GM12878 (cell line): Measurements from ENCODE around the gene BHLHE41.

Source experiments
- CREB1 ChIP-seq: IDR thresholded peaks from 2 replicates; pipeline ENCODE4 v1.6.1; 2012; ENCODE audit warnings: low read depth, mild to moderate bottlenecking, inconsistent platforms
- GATAD2B ChIP-seq: fragments of 450-650 bp; conservative IDR thresholded peaks from 2 replicates; pipeline ENCODE4 v1.6.1; 2017; ENCODE audit warnings: low read depth, mild to moderate bottlenecking, moderate library complexity
- IKZF1 ChIP-seq: fragments of 450-650 bp; conservative IDR thresholded peaks from 2 replicates; pipeline ENCODE4 v1.6.1; 2017; ENCODE audit warnings: antibody characterized with exemption, mild to moderate bottlenecking
- MAX ChIP-seq: IDR thresholded peaks from 2 replicates; pipeline ENCODE4 v1.6.1; 2012; ENCODE audit warnings: low read depth, low read length, improper control_type of control experiment
- REST ChIP-seq: IDR thresholded peaks from 2 replicates; pipeline ENCODE4 v1.6.1; 2012; ENCODE audit warnings: mild to moderate bottlenecking, low read depth, low read length
- SKIL ChIP-seq: fragments of 450-650 bp; IDR thresholded peaks from 2 replicates; pipeline ENCODE4 v1.6.1; 2017; ENCODE audit warnings: mild to moderate bottlenecking, low read depth, inconsistent platforms; ENCODE audit not compliant: poor library complexity, severe bottlenecking
- TCF12 ChIP-seq: IDR thresholded peaks from 2 replicates; pipeline ENCODE4 v1.6.1; 2011; ENCODE audit warnings: low read depth, mild to moderate bottlenecking, low read length
- USF2 ChIP-seq: IDR thresholded peaks from 2 replicates; pipeline ENCODE4 v1.6.1; 2011; ENCODE audit warnings: low read depth, low read length, improper control_type of control experiment, borderline replicate concordance
- ZZZ3 ChIP-seq: IDR thresholded peaks from 2 replicates; pipeline ENCODE4 v1.6.1; 2011; ENCODE audit warnings: low read depth; ENCODE audit not compliant: control insufficient read depth, insufficient read length

- no peak for TF ChIP-seq MAX
- TF ChIP-seq GATAD2B: no peak
- TF ChIP-seq TCF12: no peak
- TF ChIP-seq SKIL: no peak
- no peak for TF ChIP-seq IKZF1
- TF ChIP-seq USF2: no peak
- no peak for TF ChIP-seq ZZZ3
- no peak for TF ChIP-seq REST
- no peak for TF ChIP-seq CREB1
Observed at GRCh38 chr12:26152507-26153102, 27.8 kb upstream of the BHLHE41 start.
